ENCODE measurements around the gene IFFO2. TPM values are rescaled to one million over a fixed set of nuclear protein-coding genes. Genes with fewer than 3 reads are reported as not detected.

IFFO2 gene
- total RNA-seq, 1 donor from 2014 or later = 24.4 TPM

DNA sequence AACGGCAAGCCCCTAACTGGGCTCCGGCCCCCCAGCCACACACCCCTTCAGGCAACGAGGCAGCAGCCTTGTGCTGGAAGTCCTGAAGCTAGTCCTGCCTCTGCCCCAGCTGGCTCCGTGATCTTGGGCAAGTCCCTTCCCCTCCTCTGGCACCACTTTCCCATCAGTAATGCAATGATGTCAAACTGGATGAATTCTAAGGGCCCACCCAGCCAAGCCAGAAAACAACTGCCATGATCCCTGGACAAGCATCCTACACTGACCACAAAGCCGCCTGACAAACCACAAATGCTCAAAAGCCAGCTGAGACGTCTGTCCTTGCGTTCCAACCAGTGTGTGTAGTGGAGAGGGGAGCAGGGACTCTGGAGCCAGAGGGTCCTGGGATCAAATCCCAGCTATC is 26.8 kb downstream of the IFFO2 start:
- no peak overlapping the region for H3K27ac Mint-ChIP-seq
- no peaks in the 10 kb centered on the region for H3K27me3 Mint-ChIP-seq
- no peaks in the 10 kb centered on the region for H3K9me3 Mint-ChIP-seq (ENCODE audit: low read depth)
- peaks cover 14% of the 10 kb centered on the region for H3K4me1 Mint-ChIP-seq (ENCODE audit: low read depth)
- DNase-seq (ENCODE audit: low spot score, unreplicated experiment) = no peak
- H3K4me3 Mint-ChIP-seq (ENCODE audit: low read depth) = no peak overlapping the region
- TF ChIP-seq, protein P1, sequence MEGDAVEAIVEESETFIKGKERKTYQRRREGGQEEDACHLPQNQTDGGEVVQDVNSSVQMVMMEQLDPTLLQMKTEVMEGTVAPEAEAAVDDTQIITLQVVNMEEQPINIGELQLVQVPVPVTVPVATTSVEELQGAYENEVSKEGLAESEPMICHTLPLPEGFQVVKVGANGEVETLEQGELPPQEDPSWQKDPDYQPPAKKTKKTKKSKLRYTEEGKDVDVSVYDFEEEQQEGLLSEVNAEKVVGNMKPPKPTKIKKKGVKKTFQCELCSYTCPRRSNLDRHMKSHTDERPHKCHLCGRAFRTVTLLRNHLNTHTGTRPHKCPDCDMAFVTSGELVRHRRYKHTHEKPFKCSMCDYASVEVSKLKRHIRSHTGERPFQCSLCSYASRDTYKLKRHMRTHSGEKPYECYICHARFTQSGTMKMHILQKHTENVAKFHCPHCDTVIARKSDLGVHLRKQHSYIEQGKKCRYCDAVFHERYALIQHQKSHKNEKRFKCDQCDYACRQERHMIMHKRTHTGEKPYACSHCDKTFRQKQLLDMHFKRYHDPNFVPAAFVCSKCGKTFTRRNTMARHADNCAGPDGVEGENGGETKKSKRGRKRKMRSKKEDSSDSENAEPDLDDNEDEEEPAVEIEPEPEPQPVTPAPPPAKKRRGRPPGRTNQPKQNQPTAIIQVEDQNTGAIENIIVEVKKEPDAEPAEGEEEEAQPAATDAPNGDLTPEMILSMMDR (IDR thresholded peaks at IDR 0.05; ENCODE audit: unreplicated experiment) = no peak
- H3K36me3 Mint-ChIP-seq (ENCODE audit: insufficient read depth) = peaks cover 4% of the 10 kb centered on the region

DNA sequence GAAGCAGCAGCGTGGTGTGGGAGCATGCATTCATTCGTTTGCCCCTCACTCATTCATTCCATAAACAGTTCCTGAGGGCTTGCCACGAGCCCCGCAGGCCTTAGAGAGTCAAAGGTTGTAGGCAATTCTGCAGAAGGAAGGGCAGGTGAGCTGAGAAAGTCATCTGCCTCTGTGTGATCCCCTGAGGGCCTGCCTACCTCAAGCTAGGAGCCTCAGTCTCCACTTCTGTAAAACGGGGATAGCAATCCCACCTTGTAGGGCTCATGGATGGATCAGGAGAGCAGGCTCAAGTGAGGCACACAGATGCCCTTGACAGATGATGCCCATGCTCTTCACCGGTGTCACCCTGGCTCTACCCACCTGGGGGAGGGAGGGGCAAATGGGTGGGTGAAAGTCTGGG is 27.5 kb downstream of the IFFO2 start:
- H3K27me3 Mint-ChIP-seq = no peaks in the 10 kb centered on the region
- no peaks in the 10 kb centered on the region for H3K9me3 Mint-ChIP-seq (ENCODE audit: low read depth)
- H3K36me3 Mint-ChIP-seq (ENCODE audit: insufficient read depth) = peaks cover 4% of the 10 kb centered on the region
- no peak overlapping the region for H3K4me3 Mint-ChIP-seq (ENCODE audit: low read depth)
- DNase-seq (ENCODE audit: low spot score, unreplicated experiment) = no peak
- TF ChIP-seq, protein P1 (IDR thresholded peaks at IDR 0.05; ENCODE audit: unreplicated experiment) = no peak
- H3K27ac Mint-ChIP-seq = no peak overlapping the region
- H3K4me1 Mint-ChIP-seq (ENCODE audit: low read depth) = peaks cover 14% of the 10 kb centered on the region

DNA sequence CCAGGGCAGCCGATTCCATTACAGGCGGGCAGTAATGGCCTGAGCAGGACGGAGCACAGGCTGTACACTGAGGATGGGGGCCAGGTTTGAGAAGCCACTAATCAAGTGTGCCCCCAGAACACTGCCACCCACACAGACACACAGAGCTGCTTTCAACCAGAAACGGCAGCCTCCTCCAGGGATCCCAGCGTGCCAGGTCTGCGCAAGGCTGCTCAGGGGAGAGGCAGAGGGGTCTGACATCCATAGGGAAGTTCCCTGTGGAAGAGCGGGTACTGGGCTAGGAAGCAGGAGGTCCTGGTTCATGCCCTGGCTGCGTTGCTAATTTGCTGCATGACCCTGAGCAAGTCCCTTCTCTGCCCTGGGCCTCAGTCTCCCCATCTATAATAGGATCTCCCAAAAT is 28.1 kb downstream of the IFFO2 start:
- H3K27ac Mint-ChIP-seq = no peak overlapping the region
- DNase-seq (ENCODE audit: low spot score, unreplicated experiment) = no peak
- peaks cover 4% of the 10 kb centered on the region for H3K36me3 Mint-ChIP-seq (ENCODE audit: insufficient read depth)
- H3K27me3 Mint-ChIP-seq = no peaks in the 10 kb centered on the region
- no peak overlapping the region for H3K4me3 Mint-ChIP-seq (ENCODE audit: low read depth)
- H3K9me3 Mint-ChIP-seq (ENCODE audit: low read depth) = no peaks in the 10 kb centered on the region
- H3K4me1 Mint-ChIP-seq (ENCODE audit: low read depth) = peaks cover 17% of the 10 kb centered on the region
- TF ChIP-seq, protein P1 (IDR thresholded peaks at IDR 0.05; ENCODE audit: unreplicated experiment) = no peak

DNA sequence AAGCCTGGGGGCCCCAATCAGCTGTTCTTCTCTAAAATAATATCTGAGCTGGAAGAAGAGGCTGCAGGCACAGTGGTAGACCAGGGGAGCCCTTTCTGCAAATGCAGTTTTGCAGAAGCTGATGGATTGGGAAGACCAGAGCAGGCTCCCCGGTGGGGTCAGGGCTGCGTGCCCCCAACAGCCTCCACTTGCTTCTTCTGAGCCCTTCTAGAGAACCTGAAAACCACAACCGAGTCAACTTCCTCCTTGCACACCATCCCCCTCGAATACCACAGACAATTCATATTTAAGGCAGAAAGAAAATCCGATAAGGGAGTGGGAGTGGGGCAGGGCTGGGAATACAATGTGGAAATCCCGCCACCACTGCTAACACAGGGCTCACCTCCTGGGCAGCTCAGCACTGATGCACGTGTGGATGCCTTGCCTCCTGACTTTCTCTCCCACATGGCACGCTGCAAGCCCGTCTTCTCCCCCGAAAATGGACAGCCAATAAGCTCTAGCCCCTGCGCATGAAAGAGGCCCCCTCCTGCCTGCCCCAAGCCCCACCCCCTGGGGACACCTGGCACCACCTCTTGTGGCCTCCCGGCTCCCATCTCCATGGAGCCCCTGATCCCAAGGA is 28.7 kb downstream of the IFFO2 start:
- TF ChIP-seq, protein P1 (IDR thresholded peaks at IDR 0.05; ENCODE audit: unreplicated experiment) = no peak
- Mint-ChIP-seq H3K9me3 (ENCODE audit: low read depth) (no peaks in the 10 kb centered on the region), H3K36me3 (ENCODE audit: insufficient read depth) (peaks cover 4% of the 10 kb centered on the region), H3K4me1 (ENCODE audit: low read depth) (peaks cover 23% of the 10 kb centered on the region), H3K4me3 (ENCODE audit: low read depth) (no peak overlapping the region), H3K27ac (no peak overlapping the region), H3K27me3 (no peaks in the 10 kb centered on the region)
- DNase-seq (ENCODE audit: low spot score, unreplicated experiment) = no peak

DNA sequence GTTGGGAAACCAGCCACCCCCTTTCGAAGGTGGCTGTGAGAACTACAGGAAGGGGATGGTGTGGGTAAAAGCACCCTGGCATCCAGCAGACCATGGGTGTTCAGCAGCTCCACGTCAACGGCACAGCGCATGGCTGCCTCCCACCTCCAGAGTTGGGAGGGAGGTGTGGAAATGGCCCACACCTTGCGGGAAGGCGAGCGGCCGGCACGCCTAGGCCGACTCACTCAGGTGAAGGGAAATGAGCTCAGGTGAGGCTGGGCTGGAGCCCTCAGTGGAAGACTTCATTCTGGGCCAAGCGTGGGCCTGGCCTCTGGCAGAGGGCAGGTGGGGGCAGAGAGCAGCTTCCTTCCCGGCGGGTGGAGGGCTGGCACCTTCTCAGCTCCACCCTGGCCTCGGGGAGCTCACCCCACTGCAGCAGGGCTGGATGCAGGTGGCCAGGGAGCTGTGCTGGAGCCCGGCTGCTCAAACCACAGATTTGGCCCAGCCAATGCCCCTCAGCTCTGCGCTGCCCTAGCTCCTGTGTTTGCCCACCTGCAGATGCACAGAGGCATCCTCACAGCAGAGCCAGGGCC is 29.3 kb downstream of the IFFO2 start:
- no peak for DNase-seq (ENCODE audit: low spot score, unreplicated experiment)
- no peak overlapping the region for H3K4me3 Mint-ChIP-seq (ENCODE audit: low read depth)
- TF ChIP-seq, protein P1 (IDR thresholded peaks at IDR 0.05; ENCODE audit: unreplicated experiment) = no peak
- peaks cover 1% of the 10 kb centered on the region for H3K36me3 Mint-ChIP-seq (ENCODE audit: insufficient read depth)
- H3K4me1 Mint-ChIP-seq (ENCODE audit: low read depth) = peaks cover 23% of the 10 kb centered on the region
- H3K27ac Mint-ChIP-seq = no peak overlapping the region
- no peaks in the 10 kb centered on the region for H3K27me3 Mint-ChIP-seq
- H3K9me3 Mint-ChIP-seq (ENCODE audit: low read depth) = no peaks in the 10 kb centered on the region
